Stomach smooth muscle (tissue), 2 donors: ENCODE data around the gene FXYD6.

Experiments used
- H3K27ac ChIP-seq: one replicate; pipeline ENCODE4 v1.7.0; 2013; ENCODE audit warnings: mild to moderate bottlenecking, low read length, inconsistent platforms
- H3K27me3 ChIP-seq, 2 donors: one replicate each; pipeline ENCODE4 v1.7.0; 2013; ENCODE audit warnings: low read length in 2 of 2; ENCODE audit not compliant: insufficient read depth in 2 of 2, control insufficient read depth in 1 of 2
- H3K36me3 ChIP-seq, 2 donors: one replicate each; pipeline ENCODE4 v1.7.0; 2013; ENCODE audit warnings: low read length in 2 of 2; ENCODE audit not compliant: control insufficient read depth in 2 of 2, insufficient read depth in 2 of 2
- H3K4me1 ChIP-seq: one replicate; pipeline ENCODE4 v1.7.0; 2013; ENCODE audit warnings: low read length; ENCODE audit not compliant: control insufficient read depth, insufficient read depth
- H3K4me3 ChIP-seq, 2 donors: one replicate each; pipeline ENCODE4 v1.7.0; 2013; ENCODE audit warnings: low read length in 2 of 2
- H3K9ac ChIP-seq, 2 donors: one replicate each; pipeline ENCODE4 v1.7.0; 2013; ENCODE audit warnings: low read length in 2 of 2, mild to moderate bottlenecking in 1 of 2
- H3K9me3 ChIP-seq, 2 donors: one replicate each; pipeline ENCODE4 v1.7.0; 2013; ENCODE audit warnings: low read length in 2 of 2; ENCODE audit not compliant: control insufficient read depth in 2 of 2
- donor health status: healthy.
- donor health status: Pancreatic carcinoma.

The FXYD6 gene

GRCh38 chr11:117874910-117875381 lies 1.5 kb downstream of the FXYD6 start:
- peak overlapping the region; percentile 95 for H3K27ac ChIP-seq
- H3K4me1 ChIP-seq = peaks cover 73% of the 10 kb centered on the region
- H3K9me3 ChIP-seq = no peaks in the 10 kb centered on the region
- no peaks in the 10 kb centered on the region for H3K27me3 ChIP-seq
- peak overlapping the region; percentile 80 to 92 for H3K4me3 ChIP-seq
- H3K36me3 ChIP-seq = no peaks in the 10 kb centered on the region
- H3K9ac ChIP-seq = peak overlapping the region in 1 of 2 donors; percentile 83

- Histone ChIP-seq H3K9ac (peak overlapping the region; percentile 26 to 64), H3K27ac (peak overlapping the region; percentile 95), H3K4me1 (peaks cover 78% of the 10 kb centered on the region), H3K27me3 (no peaks in the 10 kb centered on the region), H3K9me3 (no peaks in the 10 kb centered on the region), H3K4me3 (peak overlapping the region; percentile 80 to 92), H3K36me3 (no peaks in the 10 kb centered on the region)
Observed at GRCh38 chr11:117874253-117874909, 2.1 kb downstream of the FXYD6 start.

- H3K4me1 ChIP-seq = peaks cover 84% of the 10 kb centered on the region
- no peaks in the 10 kb centered on the region for H3K9me3 ChIP-seq
- H3K36me3 ChIP-seq = no peaks in the 10 kb centered on the region
- H3K27me3 ChIP-seq = no peaks in the 10 kb centered on the region
- peak overlapping the region; percentile 80 to 92 for H3K4me3 ChIP-seq
- peak overlapping the region in 1 of 2 donors; percentile 26 for H3K9ac ChIP-seq
- H3K27ac ChIP-seq = peak overlapping the region; percentile 95
Observed at GRCh38 chr11:117873828-117874125, 2.7 kb downstream of the FXYD6 start.

GRCh38 chr11:117872975-117873827 lies 3.3 kb downstream of the FXYD6 start:
- no peaks in the 10 kb centered on the region for H3K27me3 ChIP-seq
- H3K36me3 ChIP-seq = peaks cover 0 to under 1% of the 10 kb centered on the region in 2 donors
- H3K4me1 ChIP-seq = peaks cover 86% of the 10 kb centered on the region
- H3K9me3 ChIP-seq = no peaks in the 10 kb centered on the region
- peak overlapping the region; percentile 95 for H3K27ac ChIP-seq
- H3K9ac ChIP-seq = peak overlapping the region in 1 of 2 donors; percentile 36
- H3K4me3 ChIP-seq = peak overlapping the region in 1 of 2 donors; percentile 92

GRCh38 chr11:117872420-117872961 lies 4.0 kb downstream of the FXYD6 start:
- Histone ChIP-seq H3K9me3 (no peaks in the 10 kb centered on the region), H3K36me3 (peaks cover 0 to 4% of the 10 kb centered on the region in 2 donors), H3K27ac (peak overlapping the region; percentile 95), H3K4me1 (peaks cover 81% of the 10 kb centered on the region), H3K9ac (peak overlapping the region in 1 of 2 donors; percentile 36), H3K4me3 (peak overlapping the region in 1 of 2 donors; percentile 92), H3K27me3 (no peaks in the 10 kb centered on the region)

- Histone ChIP-seq H3K9ac (peak overlapping the region in 1 of 2 donors; percentile 29), H3K27me3 (no peaks in the 10 kb centered on the region), H3K4me1 (peaks cover 75% of the 10 kb centered on the region), H3K27ac (peak overlapping the region; percentile 95), H3K9me3 (no peaks in the 10 kb centered on the region), H3K4me3 (peak overlapping the region; percentile 10 to 92), H3K36me3 (peaks cover 0 to 4% of the 10 kb centered on the region in 2 donors)
Observed at GRCh38 chr11:117871784-117872183, 4.7 kb downstream of the FXYD6 start.

- Histone ChIP-seq H3K27me3 (no peaks in the 10 kb centered on the region), H3K9ac (no peak overlapping the region), H3K9me3 (no peaks in the 10 kb centered on the region), H3K27ac (peak overlapping the region; percentile 95), H3K36me3 (peaks cover 0 to 4% of the 10 kb centered on the region in 2 donors), H3K4me3 (no peak overlapping the region), H3K4me1 (peaks cover 79% of the 10 kb centered on the region)
Observed at GRCh38 chr11:117871160-117871559, 5.3 kb downstream of the FXYD6 start.

GRCh38 chr11:117870103-117870952 lies 6.1 kb downstream of the FXYD6 start:
- no peaks in the 10 kb centered on the region for H3K27me3 ChIP-seq
- H3K4me3 ChIP-seq = peak overlapping the region in 1 of 2 donors; percentile 15
- peak overlapping the region; percentile 95 for H3K27ac ChIP-seq
- H3K4me1 ChIP-seq = peaks cover 78% of the 10 kb centered on the region
- no peaks in the 10 kb centered on the region for H3K9me3 ChIP-seq
- H3K36me3 ChIP-seq = peaks cover 0 to 4% of the 10 kb centered on the region in 2 donors
- H3K9ac ChIP-seq = peak overlapping the region; percentile 21 to 36

- H3K27me3 ChIP-seq = no peaks in the 10 kb centered on the region
- peak overlapping the region in 1 of 2 donors; percentile 15 for H3K4me3 ChIP-seq
- peaks cover 0 to 4% of the 10 kb centered on the region in 2 donors for H3K36me3 ChIP-seq
- peak overlapping the region; percentile 95 for H3K27ac ChIP-seq
- peak overlapping the region in 1 of 2 donors; percentile 36 for H3K9ac ChIP-seq
- no peaks in the 10 kb centered on the region for H3K9me3 ChIP-seq
- H3K4me1 ChIP-seq = peaks cover 71% of the 10 kb centered on the region
Observed at GRCh38 chr11:117869604-117870003, 6.9 kb downstream of the FXYD6 start.
